AG09309 (cell line): ENCODE measurements around the gene ZNF576.
A peak's percentile ranks its signal among the peaks of the same experiment; 100 is the strongest.
"Not testable (repeated sequence)": the region's sequence is repeated elsewhere in the genome, so short reads cannot be mapped to it uniquely, and the experiment has no call there.

Experiments used
- DNase-seq: peaks from one replicate; pipeline ENCODE4 v3.0.0-alpha.2; 2010; ENCODE audit warnings: low read depth
- H3K4me3 ChIP-seq: 2 replicates; pipeline ENCODE4 v1.5.1; 2011; ENCODE audit warnings: mild to moderate bottlenecking, low read depth, low read length, moderate library complexity; ENCODE audit not compliant: control insufficient read depth
- CTCF ChIP-seq: IDR thresholded peaks from 2 replicates; pipeline ENCODE4 v1.5.1; 2011; ENCODE audit warnings: mild to moderate bottlenecking, low read depth, low read length, inconsistent platforms; ENCODE audit not compliant: insufficient read depth, control insufficient read depth; ENCODE audit errors: missing control alignments

The ZNF576 gene

GRCh38 chr19:43640424-43640757 lies 44.0 kb downstream of the ZNF576 start:
- H3K4me3 ChIP-seq, result peak overlapping the region; percentile 49

GRCh38 chr19:43641333-43641732 lies 44.9 kb downstream of the ZNF576 start:
- no peak for TF ChIP-seq CTCF
- no peak for DNase-seq
- H3K4me3 ChIP-seq, result no peak overlapping the region

More at GRCh38 chr19:43640424-43640757, 44.0 kb downstream of the ZNF576 start:
- TF ChIP-seq CTCF, result no peak
- DNase-seq, result no peak

GRCh38 chr19:43642531-43642930 lies 46.1 kb downstream of the ZNF576 start:
- no peak for TF ChIP-seq CTCF
- no peak for DNase-seq
- no peak overlapping the region for H3K4me3 ChIP-seq

- no peak for DNase-seq
- TF ChIP-seq CTCF, result no peak
- H3K4me3 ChIP-seq, result no peak overlapping the region
These were observed 46.9 kb downstream of the ZNF576 start for GRCh38 chr19:43643326-43643725.

GRCh38 chr19:43644181-43644580 lies 47.8 kb downstream of the ZNF576 start:
- no peak for TF ChIP-seq CTCF
- no peak for DNase-seq
- no peak overlapping the region for H3K4me3 ChIP-seq

- no peak for DNase-seq
- H3K4me3 ChIP-seq, result no peak overlapping the region
- no peak for TF ChIP-seq CTCF
These were observed 52.2 kb downstream of the ZNF576 start for GRCh38 chr19:43648633-43649032.

- no peak for TF ChIP-seq CTCF
- no peak for DNase-seq
- no peak overlapping the region for H3K4me3 ChIP-seq
These were observed 53.1 kb downstream of the ZNF576 start for GRCh38 chr19:43649514-43649913.

- DNase-seq, H3K4me3 ChIP-seq: not testable (repeated sequence)
These were observed 53.9 kb downstream of the ZNF576 start for GRCh38 chr19:43650276-43650675.
